ENCODE results near the gene WASF2.

Gene WASF2

DNA sequence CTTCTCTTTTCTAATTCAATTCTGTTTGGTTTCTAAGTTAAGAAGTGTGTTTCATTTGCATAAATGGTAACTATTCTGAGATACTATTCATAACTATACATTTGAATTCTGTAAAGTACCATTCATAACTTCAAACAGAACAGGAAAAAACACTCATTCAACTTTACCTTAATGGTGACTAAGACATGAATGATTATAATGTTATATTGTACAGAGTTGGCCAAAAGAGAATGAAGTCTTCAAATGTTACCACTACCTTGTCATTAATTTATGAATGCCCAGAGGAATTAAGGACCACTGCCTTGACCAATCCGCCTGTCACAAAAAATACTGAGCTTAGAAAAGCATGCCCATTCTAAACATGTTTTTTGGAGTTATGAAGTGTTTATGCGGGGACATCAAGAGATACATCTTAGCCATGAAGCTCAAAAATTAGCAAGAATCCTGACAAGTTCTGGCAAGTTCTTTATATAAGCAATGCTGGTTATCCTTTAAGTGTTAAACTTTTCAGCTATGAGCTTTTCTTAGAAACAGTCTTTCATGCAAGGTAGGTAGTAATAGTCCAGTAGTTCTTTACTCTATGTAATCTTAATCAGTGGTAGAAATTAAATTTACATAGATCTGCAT lies 7.9 kb downstream of the WASF2 start:
- Histone ChIP-seq H3K4me1 (ENCODE audit: insufficient read depth, low read length, severe bottlenecking) (peaks cover 69% of the 10 kb centered on the region), H3K27me3 (ENCODE audit: insufficient read depth, low read length) (no peaks in the 10 kb centered on the region), H3K9me3 (ENCODE audit: low read length) (no peaks in the 10 kb centered on the region), H3K4me2 (ENCODE audit: low read length) (peak overlapping the region; percentile 58), H3K9me2 (ENCODE audit: low read depth, low read length) (no peaks in the 10 kb centered on the region), H3K27ac (ENCODE audit: low read depth, low read length, poor library complexity, severe bottlenecking) (peak overlapping the region; percentile 96), H2AFZ (ENCODE audit: low read length) (no peak overlapping the region), H3K9ac (ENCODE audit: low read length) (peak overlapping the region; percentile 42; the same call in 1 of the 2 replicates), H3K79me2 (ENCODE audit: insufficient read depth, low read length) (peaks cover 96% of the 10 kb centered on the region), H3K36me3 (ENCODE audit: insufficient read depth, low read length) (peaks cover 58% of the 10 kb centered on the region), H3F3A (ENCODE audit: insufficient read depth, low read length) (no peaks in the 10 kb centered on the region), H3K4me3 (ENCODE audit: low read depth, low read length, poor library complexity, severe bottlenecking) (peak overlapping the region; percentile 17), H4K20me1 (ENCODE audit: insufficient read depth, low read length) (no peaks in the 10 kb centered on the region)
- no peak for TF ChIP-seq EZH2 (IDR thresholded peaks at IDR 0.05; ENCODE audit: borderline replicate concordance, low read length)
- TF ChIP-seq, protein P1, sequence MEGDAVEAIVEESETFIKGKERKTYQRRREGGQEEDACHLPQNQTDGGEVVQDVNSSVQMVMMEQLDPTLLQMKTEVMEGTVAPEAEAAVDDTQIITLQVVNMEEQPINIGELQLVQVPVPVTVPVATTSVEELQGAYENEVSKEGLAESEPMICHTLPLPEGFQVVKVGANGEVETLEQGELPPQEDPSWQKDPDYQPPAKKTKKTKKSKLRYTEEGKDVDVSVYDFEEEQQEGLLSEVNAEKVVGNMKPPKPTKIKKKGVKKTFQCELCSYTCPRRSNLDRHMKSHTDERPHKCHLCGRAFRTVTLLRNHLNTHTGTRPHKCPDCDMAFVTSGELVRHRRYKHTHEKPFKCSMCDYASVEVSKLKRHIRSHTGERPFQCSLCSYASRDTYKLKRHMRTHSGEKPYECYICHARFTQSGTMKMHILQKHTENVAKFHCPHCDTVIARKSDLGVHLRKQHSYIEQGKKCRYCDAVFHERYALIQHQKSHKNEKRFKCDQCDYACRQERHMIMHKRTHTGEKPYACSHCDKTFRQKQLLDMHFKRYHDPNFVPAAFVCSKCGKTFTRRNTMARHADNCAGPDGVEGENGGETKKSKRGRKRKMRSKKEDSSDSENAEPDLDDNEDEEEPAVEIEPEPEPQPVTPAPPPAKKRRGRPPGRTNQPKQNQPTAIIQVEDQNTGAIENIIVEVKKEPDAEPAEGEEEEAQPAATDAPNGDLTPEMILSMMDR (IDR thresholded peaks at IDR 0.05; ENCODE audit: low read length) = no peak

DNA sequence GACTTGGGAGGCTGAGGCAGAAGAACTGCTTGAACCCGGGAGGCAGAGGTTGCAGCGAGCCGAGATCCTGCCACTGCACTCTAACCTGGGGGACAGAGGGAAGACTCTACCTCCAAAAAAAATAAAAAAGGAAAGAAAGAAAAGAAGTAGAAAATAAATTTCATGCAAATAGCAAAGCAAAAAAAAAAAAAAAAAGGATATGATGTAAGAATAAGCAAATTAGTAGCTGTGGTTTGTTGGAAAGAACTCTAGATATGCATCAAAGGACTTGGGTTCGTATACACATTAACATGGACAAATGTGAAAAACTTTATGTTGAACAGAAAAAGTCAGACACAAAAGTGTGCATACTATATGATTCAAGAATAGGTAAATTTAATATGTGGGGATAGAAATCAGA lies 11.9 kb downstream of the WASF2 start:
- H3K36me3 ChIP-seq (ENCODE audit: insufficient read depth, low read length) = peaks cover 49% of the 10 kb centered on the region
- no peak overlapping the region for H3K4me2 ChIP-seq (ENCODE audit: low read length)
- H3K9ac ChIP-seq (ENCODE audit: low read length) = no peak overlapping the region
- H3K27me3 ChIP-seq (ENCODE audit: insufficient read depth, low read length) = no peaks in the 10 kb centered on the region
- no peak overlapping the region for H2AFZ ChIP-seq (ENCODE audit: low read length)
- H3K9me2 ChIP-seq (ENCODE audit: low read depth, low read length) = no peaks in the 10 kb centered on the region
- no peaks in the 10 kb centered on the region for H3K9me3 ChIP-seq (ENCODE audit: low read length)
- H3K4me1 ChIP-seq (ENCODE audit: insufficient read depth, low read length, severe bottlenecking) = peaks cover 71% of the 10 kb centered on the region
- H3K4me3 ChIP-seq (ENCODE audit: low read depth, low read length, poor library complexity, severe bottlenecking) = no peak overlapping the region
- TF ChIP-seq EZH2 (IDR thresholded peaks at IDR 0.05; ENCODE audit: borderline replicate concordance, low read length) = no peak
- TF ChIP-seq, protein P1 (IDR thresholded peaks at IDR 0.05; ENCODE audit: low read length) = no peak
- no peaks in the 10 kb centered on the region for H4K20me1 ChIP-seq (ENCODE audit: insufficient read depth, low read length)
- peaks cover 96% of the 10 kb centered on the region for H3K79me2 ChIP-seq (ENCODE audit: insufficient read depth, low read length)
- no peaks in the 10 kb centered on the region for H3F3A ChIP-seq (ENCODE audit: insufficient read depth, low read length)
- H3K27ac ChIP-seq (ENCODE audit: low read depth, low read length, poor library complexity, severe bottlenecking) = peak overlapping the region; percentile 30

GRCh38 chr1:27476237-27476636 lies 13.7 kb downstream of the WASF2 start:
- no peaks in the 10 kb centered on the region for H3F3A ChIP-seq (ENCODE audit: insufficient read depth, low read length)
- H3K4me1 ChIP-seq (ENCODE audit: insufficient read depth, low read length, severe bottlenecking) = peaks cover 67% of the 10 kb centered on the region
- no peak overlapping the region; the same call in 1 of the 2 replicates for H3K4me2 ChIP-seq (ENCODE audit: low read length)
- H3K9me2 ChIP-seq (ENCODE audit: low read depth, low read length) = no peaks in the 10 kb centered on the region
- no peaks in the 10 kb centered on the region for H3K27me3 ChIP-seq (ENCODE audit: insufficient read depth, low read length)
- TF ChIP-seq, protein P1 (IDR thresholded peaks at IDR 0.05; ENCODE audit: low read length) = no peak
- TF ChIP-seq EZH2 (IDR thresholded peaks at IDR 0.05; ENCODE audit: borderline replicate concordance, low read length) = no peak
- H4K20me1 ChIP-seq (ENCODE audit: insufficient read depth, low read length) = no peaks in the 10 kb centered on the region
- peak overlapping the region; percentile 57 for H3K27ac ChIP-seq (ENCODE audit: low read depth, low read length, poor library complexity, severe bottlenecking)
- no peak overlapping the region for H3K9ac ChIP-seq (ENCODE audit: low read length)
- H3K9me3 ChIP-seq (ENCODE audit: low read length) = no peaks in the 10 kb centered on the region
- H2AFZ ChIP-seq (ENCODE audit: low read length) = no peak overlapping the region
- no peak overlapping the region for H3K4me3 ChIP-seq (ENCODE audit: low read depth, low read length, poor library complexity, severe bottlenecking)
- peaks cover 95% of the 10 kb centered on the region for H3K79me2 ChIP-seq (ENCODE audit: insufficient read depth, low read length)
- H3K36me3 ChIP-seq (ENCODE audit: insufficient read depth, low read length) = peaks cover 48% of the 10 kb centered on the region

All from OCI-LY1 (cell line).